ENCODE results near the gene MAPRE3. TPM values are rescaled to one million over a fixed set of nuclear protein-coding genes. Genes with fewer than 3 reads are reported as not detected.
"Not testable (repeated sequence)": the region's sequence is repeated elsewhere in the genome, so short reads cannot be mapped to it uniquely, and the experiment has no call there.

The MAPRE3 gene
- total RNA-seq (2014; rRNA removed; shearing (Covaris generic)) = 5.4 and 7.9 TPM in 2 replicates
- polyA plus RNA-seq (2016; fragmentation: Nextera tagmentation; extraction: Ambion mirVana) = 21.6 and 23.0 TPM in 2 replicates

- Histone ChIP-seq H4K20me1 (ENCODE audit: insufficient read depth) (no peaks in the 10 kb centered on the region), H3K9me3 (ENCODE audit: low read depth) (no peaks in the 10 kb centered on the region), H3K27me3 (replicated peaks; ENCODE audit: insufficient read depth) (peaks cover 8% of the 10 kb centered on the region), H3K27ac (peak within 1 kb of the TSS; percentile 27; the same call in 1 of the 2 replicates), H3K79me2 (ENCODE audit: insufficient read depth) (peaks cover 19% of the 10 kb centered on the region; the same call in 1 of the 2 replicates), H3K9me2 (ENCODE audit: insufficient read depth) (no peaks in the 10 kb centered on the region), H3K4me1 (ENCODE audit: insufficient read depth) (0 out of 2 replicates have a peak, but pooled peaks cover 8% of the 10 kb centered on the region), H3K9ac (peak within 1 kb of the TSS; percentile 76), H3F3A (ENCODE audit: insufficient read depth) (no peaks in the 10 kb centered on the region), H3K36me3 (ENCODE audit: low read depth) (no peaks in the 10 kb centered on the region), H2AFZ (peak within 1 kb of the TSS; percentile 94), H3K4me3 (peak within 1 kb of the TSS; percentile 87), H3K4me2 (ENCODE audit: unreplicated experiment) (peak within 1 kb of the TSS; percentile 94)
- DNase-seq = peak; percentile 89
- TF ChIP-seq EZH2 (IDR thresholded peaks at IDR 0.05; ENCODE audit: insufficient read depth, poor library complexity, severe bottlenecking) = no peak
- TF ChIP-seq EZH2phosphoT487 (IDR thresholded peaks at IDR 0.05; ENCODE audit: insufficient read depth, low read depth) = no peak
- in situ Hi-C loops (cut with MboI) = no loop called here
- 0 to 2% methylated on average over 35 to 42 of the region's 69 CpGs for WGBS, 2 experiments (ENCODE audit: low coverage in 1 of 2, low lambda C conversion rate in 2 of 2, missing lambda C conversion rate in 2 of 2)
These were observed at the start of gene MAPRE3 for GRCh38 chr2:26970244-26970927. Gene MAPRE3, plus strand, starts transcription at chr2:26970637. Its CDS starts 51,582 bp downstream, at chr2:27022219.

- no peak overlapping the region for H3K4me3 ChIP-seq
- H3K79me2 ChIP-seq (ENCODE audit: insufficient read depth) = no peaks in the 10 kb centered on the region
- no peak overlapping the region for H3K4me2 ChIP-seq (ENCODE audit: unreplicated experiment)
- no peak overlapping the region for H3K27ac ChIP-seq
- in situ Hi-C loops (cut with MboI) = no loop called here
- peaks cover 53% of the 10 kb centered on the region for H3K27me3 ChIP-seq (replicated peaks; ENCODE audit: insufficient read depth)
- no peak for DNase-seq
- no peak for TF ChIP-seq EZH2phosphoT487 (IDR thresholded peaks at IDR 0.05; ENCODE audit: insufficient read depth, low read depth)
- TF ChIP-seq EZH2 (IDR thresholded peaks at IDR 0.05; ENCODE audit: insufficient read depth, poor library complexity, severe bottlenecking) = no peak
- no peak overlapping the region for H2AFZ ChIP-seq
- 60 to 65% methylated on average over 5 of the region's 5 CpGs for WGBS, 2 experiments (ENCODE audit: low coverage in 1 of 2, low lambda C conversion rate in 2 of 2, missing lambda C conversion rate in 2 of 2)
- H4K20me1 ChIP-seq (ENCODE audit: insufficient read depth) = no peaks in the 10 kb centered on the region
- H3K9ac ChIP-seq = no peak overlapping the region
- no peaks in the 10 kb centered on the region for H3K4me1 ChIP-seq (ENCODE audit: insufficient read depth)
- H3K36me3 ChIP-seq (ENCODE audit: low read depth) = no peaks in the 10 kb centered on the region
- H3K9me3 ChIP-seq (ENCODE audit: low read depth) = no peaks in the 10 kb centered on the region
- H3F3A ChIP-seq (ENCODE audit: insufficient read depth) = no peaks in the 10 kb centered on the region
- H3K9me2 ChIP-seq (ENCODE audit: insufficient read depth) = no peaks in the 10 kb centered on the region
These were observed 49.1 kb upstream of the MAPRE3 start for GRCh38 chr2:26921323-26921722.

GRCh38 chr2:26922405-26923188, 47.8 kb upstream of the MAPRE3 start:
- no peak for TF ChIP-seq EZH2 (IDR thresholded peaks at IDR 0.05; ENCODE audit: insufficient read depth, poor library complexity, severe bottlenecking)
- no peak for TF ChIP-seq EZH2phosphoT487 (IDR thresholded peaks at IDR 0.05; ENCODE audit: insufficient read depth, low read depth)
- no peaks in the 10 kb centered on the region for H3K4me1 ChIP-seq (ENCODE audit: insufficient read depth)
- H3K36me3 ChIP-seq (ENCODE audit: low read depth) = no peaks in the 10 kb centered on the region
- no peak overlapping the region for H3K9ac ChIP-seq
- H2AFZ ChIP-seq = no peak overlapping the region
- H3K9me3 ChIP-seq (ENCODE audit: low read depth) = no peaks in the 10 kb centered on the region
- 14 to 19% methylated on average over 8 of the region's 8 CpGs for WGBS, 2 experiments (ENCODE audit: low coverage in 1 of 2, low lambda C conversion rate in 2 of 2, missing lambda C conversion rate in 2 of 2)
- H3K4me2 ChIP-seq (ENCODE audit: unreplicated experiment) = no peak overlapping the region
- H3K9me2 ChIP-seq (ENCODE audit: insufficient read depth) = no peaks in the 10 kb centered on the region
- no peaks in the 10 kb centered on the region for H3K79me2 ChIP-seq (ENCODE audit: insufficient read depth)
- H4K20me1 ChIP-seq (ENCODE audit: insufficient read depth) = no peaks in the 10 kb centered on the region
- peak; percentile 64 for DNase-seq
- peaks cover 45% of the 10 kb centered on the region for H3K27me3 ChIP-seq (replicated peaks; ENCODE audit: insufficient read depth)
- no peak overlapping the region for H3K27ac ChIP-seq
- H3F3A ChIP-seq (ENCODE audit: insufficient read depth) = no peaks in the 10 kb centered on the region
- no peak overlapping the region for H3K4me3 ChIP-seq
- in situ Hi-C loops (cut with MboI) = no loop called here

GRCh38 chr2:26923189-26923466, 47.3 kb upstream of the MAPRE3 start:
- H3K4me3 ChIP-seq; H3K27ac ChIP-seq; H3K79me2 ChIP-seq (ENCODE audit: insufficient read depth); H3K4me2 ChIP-seq (ENCODE audit: unreplicated experiment); H2AFZ ChIP-seq; in situ Hi-C loops (cut with MboI); H3K9ac ChIP-seq; H3K9me3 ChIP-seq (ENCODE audit: low read depth); H4K20me1 ChIP-seq (ENCODE audit: insufficient read depth); H3K36me3 ChIP-seq (ENCODE audit: low read depth); H3K9me2 ChIP-seq (ENCODE audit: insufficient read depth); H3F3A ChIP-seq (ENCODE audit: insufficient read depth); DNase-seq; H3K4me1 ChIP-seq (ENCODE audit: insufficient read depth): not testable (repeated sequence)
- H3K27me3 ChIP-seq (replicated peaks; ENCODE audit: insufficient read depth) = peaks cover 50% of the 10 kb centered on the region
- WGBS, 2 experiments (ENCODE audit: low coverage in 1 of 2, low lambda C conversion rate in 2 of 2, missing lambda C conversion rate in 2 of 2) = 38 to 39% methylated on average over 1 of the region's 1 CpG
